Skeletal muscle tissue (tissue), 4 donors: ENCODE results near the gene MAPK14. TPM values are rescaled to one million over a fixed set of nuclear protein-coding genes. Genes with fewer than 3 reads are reported as not detected.
"Not testable (repeated sequence)": the region's sequence is repeated elsewhere in the genome, so short reads cannot be mapped to it uniquely, and the experiment has no call there.

Source experiments
- H3K27ac ChIP-seq: one replicate; pipeline ENCODE4 v1.7.0; 2013; ENCODE audit warnings: mild to moderate bottlenecking, low read depth, low read length, inconsistent platforms
- H3K27me3 ChIP-seq, 3 donors: one replicate each; pipeline ENCODE4 v1.7.0; 2013; ENCODE audit warnings: low read length in 3 of 3; ENCODE audit not compliant: control insufficient read depth in 3 of 3, insufficient read depth in 3 of 3
- H3K36me3 ChIP-seq, 3 donors: one replicate each; pipeline ENCODE4 v1.7.0; 2013; ENCODE audit warnings: low read length in 3 of 3; ENCODE audit not compliant: control insufficient read depth in 3 of 3, insufficient read depth in 3 of 3
- H3K4me1 ChIP-seq, 3 donors: one replicate each; pipeline ENCODE4 v1.7.0; 2013; ENCODE audit warnings: low read length in 3 of 3, mild to moderate bottlenecking in 3 of 3; ENCODE audit not compliant: control insufficient read depth in 3 of 3, insufficient read depth in 3 of 3
- H3K4me3 ChIP-seq, 3 donors: one replicate each; pipeline ENCODE4 v1.7.0; 2013; ENCODE audit warnings: low read length in 3 of 3
- H3K9ac ChIP-seq, 3 donors: one replicate each; pipeline ENCODE4 v1.7.0; 2013; ENCODE audit warnings: low read length in 3 of 3, mild to moderate bottlenecking in 3 of 3, moderate library complexity in 2 of 3, low read depth in 1 of 3
- H3K9me3 ChIP-seq, 3 donors: one replicate each; pipeline ENCODE4 v1.7.0; 2013; ENCODE audit warnings: low read length in 3 of 3; ENCODE audit not compliant: control insufficient read depth in 3 of 3
- total RNA-seq: library from RNA; depleted of rRNA; stranded (reverse); fragments of >200 nt; gene quantifications from one replicate; pipeline ENCODE4 v1.2.3, GENCODE V29; 2014
- donor health status: Osteomylitis.

Gene MAPK14
- total RNA-seq, 1 donor from 2014 or later, result 38.1 TPM

DNA sequence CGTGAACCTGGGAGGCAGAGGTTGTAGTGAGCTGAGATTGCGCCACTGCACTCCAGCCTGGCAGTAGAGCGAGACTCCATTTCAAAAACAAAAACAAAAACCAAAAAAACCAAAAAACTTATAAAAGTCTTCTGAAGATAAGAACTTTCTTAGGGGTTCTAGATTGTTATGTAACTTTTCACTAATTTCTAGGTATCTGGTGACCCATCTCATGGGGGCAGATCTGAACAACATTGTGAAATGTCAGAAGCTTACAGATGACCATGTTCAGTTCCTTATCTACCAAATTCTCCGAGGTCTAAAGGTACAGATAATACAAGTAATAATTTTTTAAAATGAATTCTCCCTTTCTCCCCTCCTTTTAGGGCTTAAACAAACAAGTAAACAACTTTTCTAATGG is 45.1 kb downstream of the MAPK14 start:
- Histone ChIP-seq H3K36me3 (peaks cover 0 to 14% (median 11%) of the 10 kb centered on the region in 3 donors), H3K4me1 (peaks cover 0 to 4% (median 2%) of the 10 kb centered on the region in 3 donors), H3K27me3 (no peaks in the 10 kb centered on the region), H3K9ac (no peak overlapping the region), H3K9me3 (no peaks in the 10 kb centered on the region), H3K4me3 (no peak overlapping the region), H3K27ac (no peak overlapping the region)

DNA sequence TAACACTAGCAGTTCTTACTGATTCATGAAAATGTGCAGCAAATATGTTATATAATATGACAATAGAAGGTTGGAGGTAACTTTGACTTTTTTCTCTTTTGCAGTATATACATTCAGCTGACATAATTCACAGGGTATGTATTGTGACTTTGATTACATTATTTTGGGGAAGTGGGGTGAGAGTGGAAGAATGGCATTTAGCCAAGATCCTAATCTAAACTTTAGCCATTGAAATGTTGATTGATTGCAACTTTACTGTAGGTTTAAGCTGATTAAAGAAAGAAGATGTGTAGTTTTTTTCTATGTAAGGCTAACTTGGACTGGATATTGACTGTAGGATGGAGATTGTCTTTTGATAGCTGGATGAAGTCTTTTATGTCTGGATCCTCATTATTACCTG is 46.0 kb downstream of the MAPK14 start:
- no peak overlapping the region for H3K4me3 ChIP-seq
- H3K9ac ChIP-seq, result no peak overlapping the region
- no peaks in the 10 kb centered on the region for H3K27me3 ChIP-seq
- H3K36me3 ChIP-seq, result peaks cover 4 to 20% (median 14%) of the 10 kb centered on the region in 3 donors
- no peaks in the 10 kb centered on the region for H3K9me3 ChIP-seq
- H3K27ac ChIP-seq, result no peak overlapping the region
- peaks cover 0 to 4% (median 2%) of the 10 kb centered on the region in 3 donors for H3K4me1 ChIP-seq

DNA sequence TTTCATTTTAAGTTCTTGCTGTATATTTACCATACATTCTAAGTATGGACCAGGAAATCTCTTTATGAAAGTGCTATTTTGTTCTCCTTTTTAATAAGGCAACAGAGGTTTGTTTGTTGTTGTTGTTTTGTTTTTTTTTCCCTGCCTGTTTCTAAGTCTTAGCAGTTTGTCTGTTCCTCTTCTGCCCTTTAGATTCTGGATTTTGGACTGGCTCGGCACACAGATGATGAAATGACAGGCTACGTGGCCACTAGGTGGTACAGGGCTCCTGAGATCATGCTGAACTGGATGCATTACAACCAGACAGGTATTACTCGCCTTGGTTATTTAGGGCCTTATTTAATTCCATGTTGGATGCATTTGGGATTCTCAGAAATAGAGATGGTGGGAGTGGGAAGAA is 48.0 kb downstream of the MAPK14 start:
- H3K4me3 ChIP-seq, result no peak overlapping the region
- H3K27ac ChIP-seq, result no peak overlapping the region
- H3K4me1 ChIP-seq, result no peaks in the 10 kb centered on the region
- H3K36me3 ChIP-seq, result peaks cover 8 to 24% (median 21%) of the 10 kb centered on the region in 3 donors
- no peak overlapping the region for H3K9ac ChIP-seq
- no peaks in the 10 kb centered on the region for H3K9me3 ChIP-seq
- no peaks in the 10 kb centered on the region for H3K27me3 ChIP-seq

DNA sequence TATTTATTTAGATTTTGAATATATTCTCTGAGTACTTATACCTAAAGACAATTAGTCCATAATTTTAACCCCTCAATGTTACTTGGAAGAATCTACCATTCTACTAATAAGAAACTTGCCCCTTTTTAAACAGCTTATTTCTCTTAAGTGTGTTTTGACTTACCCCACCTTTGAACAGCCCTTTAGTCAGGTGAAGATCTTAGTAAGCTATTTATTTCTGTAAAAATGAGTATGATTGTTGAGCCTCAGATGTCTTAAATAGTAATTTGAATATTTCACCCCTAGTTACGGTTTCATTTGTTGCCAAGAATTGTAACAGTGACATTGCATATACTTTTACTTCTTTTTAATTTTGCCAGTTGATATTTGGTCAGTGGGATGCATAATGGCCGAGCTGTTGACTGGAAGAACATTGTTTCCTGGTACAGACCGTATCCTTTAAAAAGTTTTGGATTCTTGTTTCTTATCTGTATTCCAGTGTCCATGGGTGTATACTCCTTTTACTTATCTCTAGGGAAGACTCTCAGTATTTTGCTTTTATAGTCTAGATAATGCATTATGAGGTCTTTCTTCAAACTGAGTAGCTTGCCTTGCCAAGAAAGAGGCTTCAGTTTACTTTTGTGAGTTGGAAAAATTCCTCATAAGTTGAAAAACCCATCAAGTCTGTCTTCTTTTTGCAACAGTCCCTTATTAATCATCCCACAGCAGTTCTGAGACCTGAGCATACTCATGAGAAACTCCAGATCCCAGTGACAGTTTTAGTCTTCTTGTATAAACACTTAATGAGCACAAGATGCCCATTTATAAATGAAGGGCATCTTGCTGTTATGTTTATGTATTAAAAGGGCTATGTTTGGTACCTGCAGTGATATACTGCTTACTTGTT is 48.8 kb downstream of the MAPK14 start:
- Histone ChIP-seq H3K27ac (no peak overlapping the region), H3K36me3 (peaks cover 8 to 27% (median 26%) of the 10 kb centered on the region in 3 donors), H3K4me1 (no peaks in the 10 kb centered on the region), H3K9ac (no peak overlapping the region), H3K4me3 (no peak overlapping the region), H3K27me3 (no peaks in the 10 kb centered on the region), H3K9me3 (no peaks in the 10 kb centered on the region)

DNA sequence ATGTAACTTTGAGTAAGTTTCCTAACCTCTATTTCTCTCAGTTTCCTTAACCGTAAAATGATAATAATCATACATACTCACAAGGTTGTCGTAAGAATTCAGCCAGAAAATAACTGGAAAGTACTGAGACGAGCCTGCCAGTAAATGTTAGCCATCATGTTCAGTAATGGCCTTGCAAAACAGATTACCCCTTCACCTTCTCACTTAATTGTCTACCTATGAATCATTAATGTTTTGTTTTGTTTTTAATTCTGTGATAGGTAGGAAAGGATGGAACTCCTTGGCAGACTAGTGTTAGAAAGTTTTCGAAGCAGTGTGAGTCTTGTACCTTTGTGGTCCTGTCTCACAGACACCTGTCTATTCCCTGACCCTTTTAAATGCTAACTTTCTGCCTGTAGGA is 50.6 kb downstream of the MAPK14 start:
- H3K36me3 ChIP-seq, result peaks cover 11 to 40% (median 39%) of the 10 kb centered on the region in 3 donors
- H3K27ac ChIP-seq, result no peak overlapping the region
- H3K4me1 ChIP-seq, result no peaks in the 10 kb centered on the region
- H3K4me3 ChIP-seq, result no peak overlapping the region
- H3K27me3 ChIP-seq, result no peaks in the 10 kb centered on the region
- no peaks in the 10 kb centered on the region for H3K9me3 ChIP-seq
- no peak overlapping the region for H3K9ac ChIP-seq

DNA sequence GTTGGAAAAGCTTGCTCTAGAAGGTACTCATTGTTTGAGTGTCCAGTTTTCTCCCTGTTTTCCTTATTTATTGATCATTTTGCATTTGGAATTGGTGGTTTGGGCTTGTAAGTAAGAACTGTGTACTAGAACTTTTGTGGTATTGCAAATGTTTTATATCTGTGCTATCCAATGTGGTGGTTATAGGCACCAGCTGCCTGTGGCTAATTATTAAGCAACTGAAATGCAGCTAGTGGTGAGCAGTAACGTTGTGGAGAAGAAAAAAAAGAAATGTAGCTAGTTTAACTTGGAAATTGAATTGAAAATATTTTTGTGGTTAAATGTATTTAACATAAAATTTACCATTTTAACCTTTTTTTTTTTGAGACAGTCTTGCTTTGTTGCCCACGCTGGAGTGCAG is 52.0 kb downstream of the MAPK14 start:
- no peak overlapping the region for H3K27ac ChIP-seq
- H3K4me3 ChIP-seq, result no peak overlapping the region
- peaks cover 22 to 52% (median 51%) of the 10 kb centered on the region in 3 donors for H3K36me3 ChIP-seq
- no peaks in the 10 kb centered on the region for H3K27me3 ChIP-seq
- no peak overlapping the region for H3K9ac ChIP-seq
- no peaks in the 10 kb centered on the region for H3K9me3 ChIP-seq
- no peaks in the 10 kb centered on the region for H3K4me1 ChIP-seq

DNA sequence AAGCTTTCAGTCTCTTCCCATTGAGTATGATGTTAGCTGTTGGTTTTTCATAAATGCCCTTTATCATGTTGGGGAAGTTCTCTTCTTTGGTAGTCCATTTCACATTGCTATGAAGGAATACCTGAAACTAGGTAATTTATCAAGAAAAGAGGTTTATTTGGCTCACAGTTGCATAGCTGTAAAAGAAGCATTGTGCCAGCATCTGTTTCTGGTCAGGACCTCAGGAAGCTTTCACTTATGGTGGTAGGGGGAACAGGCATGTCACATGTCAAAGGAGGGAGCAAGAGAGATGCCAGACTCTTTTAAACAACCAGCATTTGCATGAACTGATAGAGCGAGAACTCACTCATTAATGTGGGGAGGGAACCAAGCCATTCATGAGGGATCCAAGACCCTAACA is 54.7 kb downstream of the MAPK14 start:
- no peak overlapping the region for H3K9ac ChIP-seq
- H3K4me1 ChIP-seq, result no peaks in the 10 kb centered on the region
- no peak overlapping the region for H3K27ac ChIP-seq
- no peaks in the 10 kb centered on the region for H3K9me3 ChIP-seq
- no peaks in the 10 kb centered on the region for H3K27me3 ChIP-seq
- no peak overlapping the region for H3K4me3 ChIP-seq
- H3K36me3 ChIP-seq, result peaks cover 22 to 44% (median 38%) of the 10 kb centered on the region in 3 donors

DNA sequence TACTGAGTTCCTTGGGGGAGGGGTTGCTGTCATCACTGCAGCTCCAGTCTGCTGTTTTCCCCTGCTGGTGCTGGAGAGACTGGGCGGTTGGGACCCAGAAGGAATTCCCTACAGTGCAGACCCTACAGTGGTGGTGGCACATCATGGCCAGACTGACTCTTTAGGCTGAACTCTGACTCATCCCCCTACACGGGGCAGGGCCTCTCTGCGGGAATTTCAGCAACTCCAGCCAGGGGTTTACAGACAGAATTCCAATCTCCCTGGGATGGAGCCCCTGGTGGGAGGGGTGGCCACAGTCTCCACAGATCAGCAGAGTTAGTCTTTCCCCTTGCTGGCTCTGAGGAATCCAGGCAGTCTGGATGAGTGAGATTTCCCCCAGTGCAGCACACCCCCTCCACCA is 55.8 kb downstream of the MAPK14 start:
- no peak overlapping the region for H3K9ac ChIP-seq
- no peaks in the 10 kb centered on the region for H3K9me3 ChIP-seq
- no peak overlapping the region for H3K27ac ChIP-seq
- H3K27me3 ChIP-seq, result no peaks in the 10 kb centered on the region
- no peak overlapping the region for H3K4me3 ChIP-seq
- peaks cover 18 to 41% (median 32%) of the 10 kb centered on the region in 3 donors for H3K36me3 ChIP-seq
- no peaks in the 10 kb centered on the region for H3K4me1 ChIP-seq

DNA sequence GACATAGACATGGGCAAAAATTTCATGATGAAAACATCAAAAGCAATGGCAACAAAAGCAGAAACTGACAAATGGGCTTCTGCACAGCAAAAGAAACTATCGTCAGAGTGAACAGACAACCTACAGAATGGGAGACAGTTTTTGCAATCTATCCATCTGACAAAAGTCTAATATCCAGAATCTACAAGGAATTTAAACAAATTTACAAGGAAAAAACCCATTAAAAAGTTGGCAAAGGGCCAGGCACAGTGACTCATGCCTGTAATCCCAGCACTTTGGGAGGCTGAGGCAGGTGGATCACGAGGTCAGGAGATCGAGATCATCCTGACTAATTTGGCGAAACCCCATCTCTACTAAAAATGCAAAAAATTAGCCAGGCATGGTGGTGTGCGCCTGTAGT is 60.6 kb downstream of the MAPK14 start:
- not testable (repeated sequence) for H3K4me1 ChIP-seq, H3K27me3 ChIP-seq, H3K4me3 ChIP-seq, H3K9ac ChIP-seq, H3K9me3 ChIP-seq, H3K27ac ChIP-seq
- H3K36me3 ChIP-seq, result peaks cover 10 to 24% (median 23%) of the 10 kb centered on the region in 3 donors

DNA sequence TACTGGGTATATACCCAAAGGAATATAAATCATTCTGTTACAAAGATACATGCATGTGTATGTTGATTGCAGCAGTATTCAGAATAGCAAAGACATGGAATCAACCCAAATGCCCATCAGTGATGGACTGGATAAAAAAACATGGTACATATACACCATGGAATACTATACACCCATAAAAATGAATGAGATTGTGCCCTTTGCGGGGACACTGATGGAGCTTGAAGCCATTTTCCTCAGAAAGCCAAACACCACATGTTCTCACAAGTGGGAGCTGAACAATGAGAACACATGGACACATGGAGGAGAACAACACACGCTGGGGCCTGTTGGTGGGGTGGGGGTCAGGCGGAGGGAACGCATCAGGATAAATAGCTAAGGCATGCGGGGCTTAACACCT is 61.4 kb downstream of the MAPK14 start:
- Histone ChIP-seq H3K27me3 (no peaks in the 10 kb centered on the region), H3K9ac (no peak overlapping the region), H3K4me1 (no peaks in the 10 kb centered on the region), H3K36me3 (peaks cover 2 to 16% (median 15%) of the 10 kb centered on the region in 3 donors), H3K9me3 (no peaks in the 10 kb centered on the region), H3K4me3 (no peak overlapping the region), H3K27ac (no peak overlapping the region)
